Stimulated activated CD8-positive, alpha-beta memory T cell treated with anti-CD3 and anti-CD28 coated beads, Interleukin-12 subunit alpha, Interleukin-12 subunit beta, amount 100 ng/mL, for 24 hours (primary cell): Measurements from ENCODE around the gene RUNDC1.

ENCODE experiments used
- DNase-seq: peaks from one replicate; pipeline ENCODE4 v3.0.0-alpha.2; 2020; ENCODE audit errors: extremely low read depth

The RUNDC1 gene

GRCh38 chr17:43019418-43019817, 39.1 kb downstream of the RUNDC1 start:
- DNase-seq = no peak

- DNase-seq = no peak
Observed at GRCh38 chr17:43020030-43020621, 39.8 kb downstream of the RUNDC1 start.

GRCh38 chr17:43020789-43021740, 40.7 kb downstream of the RUNDC1 start:
- DNase-seq = no peak

- DNase-seq = no peak
Observed at GRCh38 chr17:43021741-43022512, 41.6 kb downstream of the RUNDC1 start, which contains the start of gene VAT1. Gene VAT1 (minus strand): TSS chr17:43022385. CDS start chr17:43022322, 63 bp downstream.

- peak; percentile 39 for DNase-seq
Observed at GRCh38 chr17:43024407-43025289, 44.3 kb downstream of the RUNDC1 start, which contains the start of gene RND2. Gene RND2 (plus strand): TSS chr17:43025231. CDS start chr17:43025348, 117 bp downstream.

GRCh38 chr17:43025290-43025657, 44.9 kb downstream of the RUNDC1 start:
- no peak for DNase-seq

- DNase-seq = no peak
Observed at GRCh38 chr17:43025766-43026537, 45.6 kb downstream of the RUNDC1 start.

GRCh38 chr17:43026595-43026994, 46.2 kb downstream of the RUNDC1 start:
- no peak for DNase-seq

- no peak for DNase-seq
Observed at GRCh38 chr17:43027091-43028032, 47.0 kb downstream of the RUNDC1 start.

- no peak for DNase-seq
Observed at GRCh38 chr17:43028221-43028861, 48.0 kb downstream of the RUNDC1 start.

- DNase-seq = no peak
Observed at GRCh38 chr17:43030137-43030767, 49.9 kb downstream of the RUNDC1 start.

GRCh38 chr17:43031666-43032065, 51.3 kb downstream of the RUNDC1 start:
- no peak for DNase-seq

GRCh38 chr17:43033948-43034881, 53.9 kb downstream of the RUNDC1 start:
- DNase-seq = no peak

GRCh38 chr17:43034894-43035293, 54.5 kb downstream of the RUNDC1 start:
- DNase-seq = no peak

GRCh38 chr17:43039646-43040045, 59.3 kb downstream of the RUNDC1 start:
- DNase-seq = no peak

- DNase-seq = no peak
Observed at GRCh38 chr17:43040655-43041054, 60.3 kb downstream of the RUNDC1 start.

- DNase-seq = no peak
Observed at GRCh38 chr17:43042025-43042628, 61.8 kb downstream of the RUNDC1 start.
